Neuronal stem cell (in vitro differentiated cells): ENCODE results near the gene TUBB6.

Source experiments
- DNase-seq: peaks from one replicate; pipeline ENCODE4 v3.0.0-alpha.2; 2013; ENCODE audit warnings: low spot score
- H2AFZ ChIP-seq: one replicate; pipeline ENCODE4 v1.6.1; 2013; ENCODE audit warnings: mild to moderate bottlenecking, low read length, inconsistent platforms
- H2AK5ac ChIP-seq: 2 replicates; pipeline ENCODE4 v1.6.1; 2013; ENCODE audit warnings: low read depth, mild to moderate bottlenecking, inconsistent platforms, low read length, moderate library complexity, mixed read lengths
- H2BK120ac ChIP-seq: 2 replicates; pipeline ENCODE4 v1.6.1; 2013; ENCODE audit warnings: low read depth, mild to moderate bottlenecking, inconsistent platforms, low read length, moderate library complexity, mixed read lengths
- H2BK12ac ChIP-seq: one replicate; pipeline ENCODE4 v1.6.1; 2013; ENCODE audit warnings: low read length, inconsistent platforms
- H2BK15ac ChIP-seq: 2 replicates; pipeline ENCODE4 v1.6.1; 2013; ENCODE audit warnings: mild to moderate bottlenecking, low read length, inconsistent platforms, mixed read lengths
- H2BK5ac ChIP-seq: one replicate; pipeline ENCODE4 v1.6.1; 2013; ENCODE audit warnings: inconsistent platforms, mild to moderate bottlenecking, low read length, moderate library complexity
- H3K14ac ChIP-seq: one replicate; pipeline ENCODE4 v1.6.1; 2013; ENCODE audit warnings: low read length, inconsistent platforms
- H3K18ac ChIP-seq: 2 replicates; pipeline ENCODE4 v1.6.1; 2013; ENCODE audit warnings: low read length, inconsistent platforms
- H3K23ac ChIP-seq: 2 replicates; pipeline ENCODE4 v1.6.1; 2013; ENCODE audit warnings: low read depth, mild to moderate bottlenecking, mixed read lengths, low read length, inconsistent platforms; ENCODE audit not compliant: poor library complexity
- H3K27ac ChIP-seq: replicated peaks from 3 replicates; pipeline ENCODE4 v1.5.1; 2013; ENCODE audit warnings: low read length, inconsistent platforms
- H3K27me3 ChIP-seq, 3 experiments: 2 replicates each; pipeline ENCODE4 v1.6.1; 2013; ENCODE audit warnings: low read length in 3 of 3, mild to moderate bottlenecking in 2 of 3, inconsistent platforms in 1 of 3, low read depth in 1 of 3, mixed read lengths in 1 of 3, moderate library complexity in 1 of 3; ENCODE audit not compliant: control insufficient read depth in 3 of 3, insufficient read depth in 3 of 3
- H3K36me3 ChIP-seq, 2 donors: replicated peaks in 1 of 2; 2 replicates each; pipeline ENCODE4 v1.6.1; 2013; ENCODE audit warnings: low read length in 2 of 2; ENCODE audit not compliant: control insufficient read depth in 2 of 2, insufficient read depth in 2 of 2
- H3K4ac ChIP-seq: 2 replicates; pipeline ENCODE4 v1.6.1; 2013; ENCODE audit warnings: inconsistent platforms, mild to moderate bottlenecking, low read length, moderate library complexity
- H3K4me1 ChIP-seq, 2 donors: 1 replicate in 1 of 2; 2 replicates in 1 of 2; pipeline ENCODE4 v1.6.1; 2013; ENCODE audit warnings: low read length in 2 of 2, low read depth in 1 of 2; ENCODE audit not compliant: control insufficient read depth in 2 of 2, insufficient read depth in 1 of 2
- H3K4me2 ChIP-seq: one replicate; pipeline ENCODE4 v1.6.1; 2013; ENCODE audit warnings: mild to moderate bottlenecking, low read length, inconsistent platforms; ENCODE audit not compliant: insufficient read depth, poor library complexity, severe bottlenecking
- H3K4me3 ChIP-seq, 2 donors: 2 replicates each; pipeline ENCODE4 v1.5.1; 2013; ENCODE audit warnings: low read length in 2 of 2, mild to moderate bottlenecking in 2 of 2, inconsistent platforms in 1 of 2, moderate library complexity in 1 of 2
- H3K79me1 ChIP-seq: one replicate; pipeline ENCODE4 v1.6.1; 2013; ENCODE audit warnings: low read depth, mild to moderate bottlenecking, inconsistent platforms, low read length, moderate library complexity
- H3K9ac ChIP-seq: one replicate; pipeline ENCODE4 v1.6.1; 2013; ENCODE audit warnings: mild to moderate bottlenecking, low read depth, low read length, inconsistent platforms; ENCODE audit not compliant: poor library complexity
- H3K9me3 ChIP-seq, 2 donors: replicated peaks in 1 of 2; 2 replicates each; pipeline versions ENCODE3 to v1.6.1; 2013; ENCODE audit warnings: low read length in 2 of 2, mild to moderate bottlenecking in 2 of 2, inconsistent platforms in 1 of 2, low read depth in 1 of 2, mixed read lengths in 1 of 2, moderate library complexity in 1 of 2; ENCODE audit not compliant: control insufficient read depth in 2 of 2, insufficient read depth in 1 of 2
- H4K8ac ChIP-seq: one replicate; pipeline ENCODE4 v1.6.1; 2013; ENCODE audit warnings: low read depth, mild to moderate bottlenecking, inconsistent platforms, low read length, moderate library complexity
- H4K91ac ChIP-seq: one replicate; pipeline ENCODE4 v1.6.1; 2013; ENCODE audit warnings: low read length, low read depth, mild to moderate bottlenecking, inconsistent platforms; ENCODE audit not compliant: poor library complexity
- WGBS, 2 donors: extraction: QIAGEN DNeasy Blood & Tissue Kit; methylation state at CpG; one replicate each; pipeline ENCODE4 v1.1.7; 2013; ENCODE audit warnings: missing lambda C conversion rate in 2 of 2, mixed read lengths in 1 of 2; ENCODE audit not compliant: insufficient read length in 2 of 2, insufficient replicate concordance in 1 of 2; ENCODE audit errors: extremely low coverage in 2 of 2; 5-methylcytosine and 5-hydroxymethylcytosine counted together

TUBB6 gene

DNA sequence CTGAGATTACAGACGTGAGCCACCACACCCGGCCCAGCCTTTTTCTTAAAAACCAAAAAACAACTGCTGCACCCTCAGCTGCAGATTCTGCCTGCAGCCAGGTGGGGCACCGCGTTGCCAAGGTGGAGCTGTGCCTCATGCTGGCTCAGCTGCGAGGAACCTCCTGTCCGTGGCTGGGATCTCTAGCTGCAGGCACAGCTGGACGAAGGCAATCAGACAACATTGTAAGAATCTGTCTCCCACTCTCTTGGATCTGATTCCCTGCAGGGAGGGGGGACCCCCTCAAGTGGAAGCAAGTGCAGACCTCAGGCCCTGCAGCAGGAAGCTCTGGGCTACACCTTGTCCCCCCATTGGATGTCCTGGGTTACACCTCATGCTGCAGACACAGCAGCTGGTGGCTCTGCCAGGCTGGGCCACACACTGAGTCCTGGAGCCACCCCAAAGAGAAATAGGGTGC lies 29.8 kb upstream of the TUBB6 start:
- H2BK120ac ChIP-seq, result no peak overlapping the region
- H3K23ac ChIP-seq, result no peak overlapping the region
- no CpG with 5 or more reads among the region's 7 CpGs for WGBS, 2 donors
- H3K4me3 ChIP-seq, result peak overlapping the region in 1 of 2 donors; percentile 41
- H2AK5ac ChIP-seq, result peak overlapping the region; percentile 16
- H3K14ac ChIP-seq, result no peak overlapping the region
- peak overlapping the region; percentile 91 for H3K18ac ChIP-seq
- H2BK5ac ChIP-seq, result no peak overlapping the region
- H2BK15ac ChIP-seq, result no peak overlapping the region
- no peak overlapping the region for H3K4ac ChIP-seq
- H3K36me3 ChIP-seq, result no peaks in the 10 kb centered on the region
- no peak for DNase-seq
- peaks cover 19 to 22% of the 10 kb centered on the region in 2 donors for H3K4me1 ChIP-seq
- no peak overlapping the region for H4K8ac ChIP-seq
- H2AFZ ChIP-seq, result peak overlapping the region; percentile 86
- no peaks in the 10 kb centered on the region for H3K79me1 ChIP-seq
- no peaks in the 10 kb centered on the region for H3K9me3 ChIP-seq
- H3K9ac ChIP-seq, result peak overlapping the region; percentile 53
- H3K4me2 ChIP-seq, result no peak overlapping the region
- H3K27me3 ChIP-seq, result no peaks in the 10 kb centered on the region
- peak overlapping the region; percentile 38 for H4K91ac ChIP-seq
- no peak overlapping the region for H2BK12ac ChIP-seq
- peak overlapping the region; percentile 94 for H3K27ac ChIP-seq

GRCh38 chr18:12278741-12279682 lies 29.0 kb upstream of the TUBB6 start:
- Histone ChIP-seq H3K9me3 (no peaks in the 10 kb centered on the region), H3K4me3 (peak overlapping the region in 1 of 2 donors; percentile 41), H3K9ac (no peak overlapping the region), H3K4ac (no peak overlapping the region), H4K91ac (no peak overlapping the region), H3K36me3 (no peaks in the 10 kb centered on the region), H3K23ac (no peak overlapping the region), H3K27me3 (peaks cover 0 to 1% (median 0%) of the 10 kb centered on the region in 3 experiments), H4K8ac (no peak overlapping the region), H3K4me1 (peaks cover 19 to 20% of the 10 kb centered on the region in 2 donors), H3K18ac (peak overlapping the region; percentile 94), H2AFZ (peak overlapping the region; percentile 86), H2BK15ac (peak overlapping the region; percentile 8), H3K27ac (peak overlapping the region; percentile 94), H3K4me2 (no peak overlapping the region), H3K79me1 (no peaks in the 10 kb centered on the region), H2BK120ac (no peak overlapping the region), H2BK12ac (peak overlapping the region; percentile 82), H3K14ac (peak overlapping the region; percentile 4), H2BK5ac (peak overlapping the region; percentile 69), H2AK5ac (peak overlapping the region; percentile 93)
- peak; percentile 61 for DNase-seq
- WGBS, 2 donors, result no CpG with 5 or more reads among the region's 30 CpGs

DNA sequence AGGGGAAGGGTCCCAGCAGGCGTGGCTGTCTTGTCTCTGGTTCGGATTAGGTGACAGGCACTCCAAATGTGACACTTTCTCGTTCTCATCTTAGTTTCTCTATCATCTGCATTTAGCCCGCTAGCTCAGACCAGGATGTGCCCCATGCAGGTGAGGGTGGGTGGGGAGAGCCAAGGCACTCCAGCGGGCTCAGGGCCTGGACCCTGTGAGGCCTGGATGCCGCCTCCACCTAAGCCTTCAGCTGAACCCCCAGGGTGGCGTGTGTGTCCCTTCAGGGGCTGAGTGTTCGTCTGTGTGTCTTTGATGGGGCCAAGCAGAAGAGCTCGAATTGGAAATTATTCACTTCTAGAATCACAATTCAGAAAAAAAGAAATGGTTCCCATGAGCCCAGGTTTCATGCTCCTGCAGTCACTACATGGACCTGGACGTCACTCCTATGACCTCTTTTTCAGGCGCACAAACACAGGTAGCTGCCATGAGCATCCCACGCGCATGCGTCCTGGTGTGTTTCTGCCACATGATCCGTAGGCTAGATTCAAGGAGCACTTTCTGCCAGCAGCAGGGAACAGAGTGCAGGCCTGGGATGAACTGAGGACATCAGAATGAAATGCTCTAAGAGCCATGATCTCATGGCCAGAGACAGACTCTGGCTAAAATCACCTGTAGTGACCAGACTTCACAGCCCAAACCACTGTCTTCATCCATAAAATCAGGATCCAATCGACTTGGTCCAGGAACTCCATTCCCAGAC lies 28.1 kb upstream of the TUBB6 start:
- Histone ChIP-seq H4K8ac (peak overlapping the region; percentile 43), H3K18ac (peak overlapping the region; percentile 94), H3K9me3 (no peaks in the 10 kb centered on the region), H2BK5ac (peak overlapping the region; percentile 69), H2AFZ (peak overlapping the region; percentile 86), H3K9ac (peak overlapping the region; percentile 74), H4K91ac (peak overlapping the region; percentile 61), H2BK15ac (peak overlapping the region; percentile 8), H3K23ac (no peak overlapping the region), H3K27ac (peak overlapping the region; percentile 94), H3K4ac (peak overlapping the region; percentile 31), H3K27me3 (peaks cover 0 to 11% (median 0%) of the 10 kb centered on the region in 3 experiments), H2AK5ac (peak overlapping the region; percentile 93), H3K4me3 (peak overlapping the region in 1 of 2 donors; percentile 41), H2BK120ac (no peak overlapping the region), H3K14ac (no peak overlapping the region), H3K4me2 (no peak overlapping the region), H3K79me1 (no peaks in the 10 kb centered on the region), H2BK12ac (peak overlapping the region; percentile 82), H3K36me3 (no peaks in the 10 kb centered on the region), H3K4me1 (peaks cover 19 to 20% of the 10 kb centered on the region in 2 donors)
- DNase-seq, result no peak
- no CpG with 5 or more reads among the region's 16 CpGs for WGBS, 2 donors
